GM20431 (cell line): Measurements from ENCODE around the gene WDR36.

ENCODE experiments used
- in situ Hi-C: fragments of 300-500 bp; cut with MseI, MboI; formaldehyde crosslinking; loops from one replicate; pipeline ENCODE4 v1.15.0; 2020; ENCODE audit warnings: low sequenced_read_pairs; ENCODE audit not compliant: unreplicated experiment

The WDR36 gene

GRCh38 chr5:111095982-111096381 lies 3.8 kb downstream of the WDR36 start:
- in situ Hi-C loops: no loop called here

- in situ Hi-C loops: no loop called here
These were observed 7.1 kb downstream of the WDR36 start for GRCh38 chr5:111099058-111099778.

GRCh38 chr5:111106320-111106948 lies 14.3 kb downstream of the WDR36 start:
- in situ Hi-C loops: no loop called here

GRCh38 chr5:111107371-111107770 lies 15.2 kb downstream of the WDR36 start:
- in situ Hi-C loops: no loop called here

DNA sequence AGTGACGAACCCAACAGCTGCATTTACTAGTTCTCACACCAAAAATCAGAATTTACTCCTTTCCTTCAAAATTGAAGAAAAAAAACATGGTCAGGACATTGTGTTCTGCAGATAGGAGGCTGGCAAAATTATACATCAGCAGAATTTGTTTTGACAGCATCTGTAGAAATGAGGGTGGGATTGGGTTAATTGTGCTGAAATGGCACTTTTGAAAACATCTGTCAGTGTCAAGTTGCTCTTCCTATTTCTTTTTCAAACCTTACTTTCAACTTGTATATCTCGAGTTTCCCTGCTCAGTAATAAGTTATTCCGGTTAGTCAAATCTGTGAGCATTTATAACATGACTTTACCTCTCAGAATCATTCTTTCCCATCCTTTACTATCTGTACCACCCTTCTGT lies 19.8 kb downstream of the WDR36 start:
- in situ Hi-C loops: no loop called here

GRCh38 chr5:111113678-111114077 lies 21.5 kb downstream of the WDR36 start:
- in situ Hi-C loops: no loop called here

GRCh38 chr5:111115229-111115628 lies 23.1 kb downstream of the WDR36 start:
- in situ Hi-C loops: no loop called here

GRCh38 chr5:111116550-111116949 lies 24.4 kb downstream of the WDR36 start:
- in situ Hi-C loops: no loop called here

- in situ Hi-C loops: no loop called here
These were observed 25.0 kb downstream of the WDR36 start for GRCh38 chr5:111117136-111117535.

DNA sequence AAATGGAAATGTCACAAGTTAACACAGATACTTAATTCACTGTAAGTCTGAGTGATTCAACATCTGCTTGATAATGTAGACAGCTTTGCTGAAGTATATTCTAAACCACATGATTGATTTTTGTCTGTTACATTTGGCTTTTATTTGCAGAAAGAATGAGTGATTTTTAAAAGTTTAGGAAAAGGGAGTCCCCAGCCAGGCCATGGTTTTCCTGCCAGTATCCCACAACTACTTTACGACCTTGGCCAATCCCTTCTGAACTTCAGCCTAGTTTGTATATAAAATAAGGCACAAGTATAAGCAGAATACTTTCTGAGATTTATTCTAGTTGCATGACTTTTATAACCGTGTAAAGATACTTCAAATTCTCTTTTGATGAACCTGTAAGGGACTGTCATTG lies 27.1 kb downstream of the WDR36 start:
- in situ Hi-C loops: no loop called here

- in situ Hi-C loops: no loop called here
These were observed 27.7 kb downstream of the WDR36 start for GRCh38 chr5:111119856-111120255.

- in situ Hi-C loops: no loop called here
These were observed 28.8 kb downstream of the WDR36 start for GRCh38 chr5:111120911-111121310.

GRCh38 chr5:111121926-111122325 lies 29.8 kb downstream of the WDR36 start:
- in situ Hi-C loops: no loop called here

DNA sequence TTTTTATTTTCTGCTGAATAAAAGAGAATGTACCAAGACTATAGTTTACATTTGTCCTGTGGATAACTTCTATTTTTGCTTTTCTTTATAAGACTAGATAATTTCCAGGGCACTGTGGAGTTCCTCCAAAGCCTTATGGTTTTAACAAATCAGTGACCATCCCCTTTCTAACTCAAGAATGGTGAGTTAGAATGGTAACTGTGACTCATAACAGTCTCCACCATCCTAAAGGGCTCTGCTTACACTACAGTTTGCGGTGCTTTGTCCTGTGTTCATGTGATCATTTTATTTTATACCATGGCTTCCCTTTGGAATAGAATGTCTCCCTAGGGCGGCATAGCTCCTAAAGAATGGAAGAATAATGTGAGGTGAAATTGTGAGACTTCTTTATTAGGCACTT lies 30.2 kb downstream of the WDR36 start:
- in situ Hi-C loops: no loop called here

DNA sequence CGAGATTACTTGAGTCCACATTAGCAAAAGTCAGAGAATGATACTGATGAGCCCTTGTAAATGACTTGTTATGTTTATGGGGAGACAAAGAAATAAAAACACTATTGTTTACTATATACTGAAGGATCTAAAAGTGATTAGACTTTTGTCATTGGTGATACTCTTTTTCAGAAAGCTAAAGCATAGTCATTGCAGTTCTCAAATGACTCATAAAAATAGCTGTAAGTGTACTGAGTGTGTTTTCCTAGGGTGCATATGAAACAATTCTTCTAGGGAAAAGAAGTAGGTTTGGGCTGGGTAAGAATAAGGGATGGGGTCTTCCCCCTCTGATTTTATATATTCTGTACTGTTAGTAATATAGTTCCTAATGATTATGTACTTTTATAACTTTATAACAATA lies 32.6 kb downstream of the WDR36 start:
- in situ Hi-C loops: no loop called here

DNA sequence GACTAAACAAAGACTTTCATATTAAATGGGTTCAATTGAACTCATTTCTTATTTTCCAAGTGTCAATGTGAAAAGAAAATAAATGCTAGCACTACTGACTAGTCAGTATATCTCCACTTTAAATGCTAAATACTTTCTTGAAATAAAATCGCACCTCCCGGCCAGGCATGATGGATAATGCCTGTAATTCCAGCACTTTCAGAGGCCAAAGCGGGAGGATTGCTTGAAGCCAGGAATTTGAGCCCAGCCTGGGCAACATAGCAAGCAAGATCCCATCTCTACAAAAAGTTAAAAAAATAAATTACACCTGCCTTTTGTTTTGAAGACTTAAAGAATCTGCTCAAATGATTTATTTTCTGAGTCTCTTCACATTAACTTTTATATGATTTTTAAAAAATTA lies 34.7 kb downstream of the WDR36 start:
- in situ Hi-C loops: no loop called here

GRCh38 chr5:111127453-111128195 lies 35.5 kb downstream of the WDR36 start:
- in situ Hi-C loops: no loop called here

GRCh38 chr5:111129938-111130337 lies 37.8 kb downstream of the WDR36 start:
- in situ Hi-C loops: no loop called here

DNA sequence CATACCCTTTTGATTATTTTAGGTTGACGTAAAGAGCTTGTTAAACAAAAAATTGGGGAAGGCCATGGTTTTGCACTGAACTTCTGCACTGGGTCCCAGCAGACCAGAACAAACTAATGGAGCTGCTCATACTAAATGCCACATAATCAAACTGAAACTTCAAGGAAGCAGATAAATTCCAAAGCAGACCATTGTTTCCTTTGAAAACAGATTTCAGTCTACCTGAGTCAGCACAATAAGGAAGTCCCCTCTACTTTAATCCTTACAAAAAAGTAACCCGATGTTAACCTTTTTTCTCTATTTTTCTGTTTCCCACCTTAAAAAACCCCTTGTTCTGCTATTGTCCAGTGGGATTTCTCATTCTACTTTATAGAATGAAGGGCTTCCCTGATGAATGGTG lies 39.2 kb downstream of the WDR36 start:
- in situ Hi-C loops: no loop called here

DNA sequence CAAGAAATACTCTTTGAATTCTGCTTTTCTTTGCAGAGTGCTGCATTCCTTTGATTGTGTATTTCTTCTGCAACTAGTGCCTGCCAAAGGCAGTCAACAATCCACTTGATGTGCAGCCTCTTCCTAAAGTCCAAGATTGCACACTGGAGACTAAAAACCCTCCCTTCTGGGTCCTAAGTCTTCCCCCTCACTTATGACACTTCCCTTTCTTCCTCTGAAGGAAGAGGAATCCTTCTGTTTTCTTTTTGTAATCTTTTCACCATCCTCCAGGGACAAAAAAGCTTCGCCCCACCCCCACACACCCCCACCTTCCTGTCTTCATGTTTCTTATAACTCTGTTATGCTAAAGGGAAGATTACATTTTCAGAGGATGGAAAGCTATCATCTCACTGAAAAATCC lies 39.9 kb downstream of the WDR36 start:
- in situ Hi-C loops: no loop called here

- in situ Hi-C loops: no loop called here
These were observed 40.7 kb downstream of the WDR36 start for GRCh38 chr5:111132731-111133435.
